Adrenal gland (tissue), 12 donors: ENCODE measurements around the gene DOK4. TPM values are rescaled to one million over a fixed set of nuclear protein-coding genes. Genes with fewer than 3 reads are reported as not detected.

Experiments
- DNase-seq, 7 donors: peaks; one replicate each; pipeline ENCODE4 v3.0.0-alpha.2; 2019 to 2020
- H3K27ac ChIP-seq, 5 donors: fragments of 200-600 bp; sonication (generic) in 4 of 5; 1 replicate in 3 of 5; 2 replicates in 2 of 5; pipeline versions ENCODE4 v1.5.1 to v1.8.0; 2016 to 2020; ENCODE audit warnings: mild to moderate bottlenecking in 1 of 5
- H3K27me3 ChIP-seq: fragments of 200-600 bp; 2 replicates; pipeline ENCODE4 v1.8.0; 2021
- H3K36me3 ChIP-seq, 2 donors: fragments of 200-600 bp; replicated peaks in 1 of 2; 1 replicate in 1 of 2; 2 replicates in 1 of 2; pipeline versions ENCODE4 v1.5.1 to v1.8.0; 2018 to 2022
- H3K4me1 ChIP-seq, 2 donors: fragments of 200-600 bp; replicated peaks in 1 of 2; 1 replicate in 1 of 2; 2 replicates in 1 of 2; pipeline versions ENCODE4 v1.5.1 to v1.8.0; 2018 to 2021
- H3K4me3 ChIP-seq, 4 donors: fragments of 200-600 bp; sonication (generic) in 3 of 4; one replicate each; pipeline ENCODE4 v1.5.1; 2016 to 2018
- H3K9me3 ChIP-seq, 3 donors: fragments of 200-600 bp; sonication (generic) in 1 of 3; replicated peaks in 1 of 3; 1 replicate in 2 of 3; 2 replicates in 1 of 3; pipeline versions ENCODE4 v1.5.1 to v1.8.0; 2016 to 2021
- CTCF ChIP-seq, 6 experiments: fragments of 450-650 bp in 4 of 6; fragments of 200-600 bp in 2 of 6; sonication (generic) in 1 of 6; IDR thresholded peaks; 1 replicate in 5 of 6; 2 replicates in 1 of 6; pipeline versions ENCODE4 v1.5.1 to v1.8.0; 2016 to 2021; ENCODE audit warnings: antibody characterized with exemption in 6 of 6, mild to moderate bottlenecking in 2 of 6, moderate library complexity in 1 of 6
- POLR2A ChIP-seq, 2 donors: fragments of 450-650 bp; IDR thresholded peaks; one replicate each; pipeline ENCODE4 v1.6.1; 2017; ENCODE audit warnings: antibody characterized with exemption in 2 of 2, mild to moderate bottlenecking in 2 of 2, moderate library complexity in 1 of 2
- WGBS, 4 donors: extraction: QIAGEN DNeasy Blood & Tissue Kit in 2 of 4; methylation state at CpG; one replicate each; pipeline versions ENCODE4 v1.1.5 to v1.1.7; 2013 to 2017; 5-methylcytosine and 5-hydroxymethylcytosine counted together
- intact Hi-C, 2 donors: fragments of 100-400 bp; cut with DNase I; formaldehyde crosslinking; loops; one replicate each; pipeline versions ENCODE4 v1.14.1 to v1.15.0; 2022 to 2023
- polyA plus RNA-seq, 3 donors: library from polyadenylated mRNA; stranded (reverse); fragments of 200-250 nt in 2 of 3; fragments of 350-450 nt in 1 of 3; fragmentation: Illumina TruSeq in 1 of 3; extraction: RNeasy Lipid Tissue Mini Kit (QIAGEN cat#74804) in 1 of 3; gene quantifications; one replicate each; pipeline ENCODE4 v1.2.3, GENCODE V29; 2013 to 2014
- total RNA-seq, 9 donors: library from RNA; depleted of rRNA in 4 of 9; stranded (reverse); fragments of >200 nt in 4 of 9; fragments of 120-200 nt in 1 of 9; fragmentation: NEBNext Ultra II Directional in 1 of 9; extraction: Animal tissue kit (Norgen Biotek cat#: 25700) in 1 of 9; gene quantifications; one replicate each; pipeline versions ENCODE4 v1.1.0 to v1.2.4, GENCODE V29; 2013 to 2023
- donor health status: healthy with polysubstance abuse.
- donor health status: Bipolar disorder and iron deficiency.
- donor health status: DM: yes; HTN: yes; CAD: no.
- donor health status: DM: no; HTN: no; CAD: no.
- donor health status: DM: no; HTN: no; CAD: no.
- donor health status: DM: yes; HTN: yes; CAD: no.

DOK4 gene
- total and polyA plus RNA-seq, 12 donors = 4.3 to 36.1 (median 18.7) TPM

GRCh38 chr16:57471852-57472664, 14.2 kb downstream of the DOK4 start:
- WGBS, 4 donors = 55 to 69% (median 65%) methylated on average over 8 to 10 of the region's 10 CpGs
- DNase-seq = no peak
- Histone ChIP-seq H3K9me3 (no peaks in the 10 kb centered on the region), H3K27me3 (no peaks in the 10 kb centered on the region), H3K4me3 (no peak overlapping the region), H3K36me3 (peaks cover 0 to 76% of the 10 kb centered on the region in 2 donors), H3K4me1 (peaks cover 14 to 24% of the 10 kb centered on the region in 2 donors), H3K27ac (peak overlapping the region in 2 of 5 donors; percentile 35 to 59)
- TF ChIP-seq POLR2A (IDR thresholded peaks at IDR 0.05) (no peak), CTCF (IDR thresholded peaks at IDR 0.05) (no peak)
- intact Hi-C loops = no loop called here

- Histone ChIP-seq H3K4me1 (peaks cover 14 to 24% of the 10 kb centered on the region in 2 donors), H3K9me3 (no peaks in the 10 kb centered on the region), H3K4me3 (no peak overlapping the region), H3K36me3 (peaks cover 0 to 85% of the 10 kb centered on the region in 2 donors), H3K27ac (peak overlapping the region in 2 of 5 donors; percentile 18 to 59), H3K27me3 (no peaks in the 10 kb centered on the region)
- 86 to 100% (median 96%) methylated on average over 1 of the region's 1 CpG for WGBS, 4 donors
- TF ChIP-seq POLR2A (IDR thresholded peaks at IDR 0.05) = no peak
- no peak for TF ChIP-seq CTCF (IDR thresholded peaks at IDR 0.05)
- intact Hi-C loops = no loop called here
- DNase-seq = no peak
These were observed 15.1 kb downstream of the DOK4 start for GRCh38 chr16:57471209-57471608.

GRCh38 chr16:57470711-57471110, 15.6 kb downstream of the DOK4 start:
- H3K4me3 ChIP-seq = no peak overlapping the region
- DNase-seq = peak; percentile 55 to 91 (median 81)
- H3K27ac ChIP-seq = peak overlapping the region in 2 of 5 donors; percentile 18 to 59
- 3 to 16% (median 9%) methylated on average over 6 of the region's 6 CpGs for WGBS, 4 donors
- intact Hi-C loops = no loop called here
- H3K9me3 ChIP-seq = no peaks in the 10 kb centered on the region
- H3K27me3 ChIP-seq = no peaks in the 10 kb centered on the region
- peaks cover 0 to 90% of the 10 kb centered on the region in 2 donors for H3K36me3 ChIP-seq
- TF ChIP-seq POLR2A (IDR thresholded peaks at IDR 0.05) = no peak
- no peak for TF ChIP-seq CTCF (IDR thresholded peaks at IDR 0.05)
- peaks cover 14 to 24% of the 10 kb centered on the region in 2 donors for H3K4me1 ChIP-seq

- WGBS, 4 donors = 67 to 82% (median 72%) methylated on average over 5 to 9 of the region's 9 CpGs
- Histone ChIP-seq H3K27me3 (no peaks in the 10 kb centered on the region), H3K4me3 (no peak overlapping the region), H3K27ac (peak overlapping the region in 1 of 5 donors; percentile 59), H3K4me1 (peaks cover 14 to 30% of the 10 kb centered on the region in 2 donors), H3K36me3 (peaks cover 0 to 96% of the 10 kb centered on the region in 2 donors), H3K9me3 (no peaks in the 10 kb centered on the region)
- DNase-seq = peak in 1 of 7 donors; percentile 51
- intact Hi-C loops = no loop called here
- no peak for TF ChIP-seq POLR2A (IDR thresholded peaks at IDR 0.05)
- TF ChIP-seq CTCF (IDR thresholded peaks at IDR 0.05) = no peak
These were observed 16.3 kb downstream of the DOK4 start for GRCh38 chr16:57469917-57470470.
